SHP77 treated with DMSO at 0.1 percent for 48 hours (cell line): ENCODE measurements around the gene RASAL3.
A peak's percentile ranks its signal among the peaks of the same experiment; 100 is the strongest.

Experiments
- DNase-seq: peaks from one replicate; lab custom pipeline; 2025; lab: John Stamatoyannopoulos, UW

RASAL3 gene

DNA sequence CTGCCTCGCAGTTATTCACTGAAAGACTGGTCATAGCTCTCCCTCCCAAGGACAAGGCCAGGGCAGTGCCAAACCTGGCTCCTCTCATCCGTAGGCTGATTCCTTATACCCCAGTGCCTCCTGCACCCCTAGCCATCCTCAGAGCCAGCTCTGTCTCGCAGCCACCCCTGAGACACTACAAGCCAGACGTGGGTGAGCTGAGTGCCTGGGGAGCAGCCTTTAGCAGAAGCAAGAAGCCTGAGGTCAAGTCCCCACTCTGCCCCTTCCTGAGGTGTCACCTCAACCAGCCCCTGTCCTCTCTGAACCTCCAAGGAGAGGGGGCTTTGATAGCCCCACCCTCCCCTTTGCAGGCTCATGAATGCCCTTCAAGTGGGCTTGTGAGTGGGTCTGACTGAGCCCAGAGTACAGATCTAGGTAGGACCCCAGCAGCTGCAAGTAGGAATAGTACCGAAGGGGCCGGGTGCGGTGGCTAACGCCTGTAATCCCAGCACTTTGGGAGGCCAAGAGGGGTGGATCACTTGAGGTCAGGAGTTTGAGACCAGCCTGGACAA is 30.8 kb downstream of the RASAL3 start:
- no peak for DNase-seq

- peak; percentile 49 for DNase-seq
Observed at GRCh38 chr19:15432629-15433518, 31.5 kb downstream of the RASAL3 start.

DNA sequence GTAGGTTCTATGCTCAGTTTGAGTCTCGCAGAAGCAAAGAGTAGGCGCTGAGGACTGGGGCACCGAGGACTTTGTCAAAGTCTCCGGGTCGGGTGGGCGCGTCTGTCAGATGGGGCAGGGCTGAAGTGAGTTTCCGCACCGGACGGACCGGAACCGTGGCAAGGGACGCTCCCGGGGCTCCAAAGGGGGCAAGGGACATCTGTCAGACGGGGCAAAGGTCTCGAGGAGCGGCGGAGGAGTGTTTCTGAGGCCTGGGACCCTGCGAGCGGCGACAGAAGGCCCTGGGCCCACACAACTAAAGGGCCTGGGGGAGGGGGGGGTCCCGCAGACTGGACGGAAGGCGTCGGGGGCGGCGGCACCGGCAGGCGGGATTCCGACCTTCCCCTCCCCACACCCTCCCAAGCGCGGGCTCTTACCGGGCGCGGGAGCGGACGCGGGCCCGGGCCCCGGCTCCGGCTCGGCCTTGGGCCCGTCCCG is 32.3 kb downstream of the RASAL3 start:
- no peak for DNase-seq

DNA sequence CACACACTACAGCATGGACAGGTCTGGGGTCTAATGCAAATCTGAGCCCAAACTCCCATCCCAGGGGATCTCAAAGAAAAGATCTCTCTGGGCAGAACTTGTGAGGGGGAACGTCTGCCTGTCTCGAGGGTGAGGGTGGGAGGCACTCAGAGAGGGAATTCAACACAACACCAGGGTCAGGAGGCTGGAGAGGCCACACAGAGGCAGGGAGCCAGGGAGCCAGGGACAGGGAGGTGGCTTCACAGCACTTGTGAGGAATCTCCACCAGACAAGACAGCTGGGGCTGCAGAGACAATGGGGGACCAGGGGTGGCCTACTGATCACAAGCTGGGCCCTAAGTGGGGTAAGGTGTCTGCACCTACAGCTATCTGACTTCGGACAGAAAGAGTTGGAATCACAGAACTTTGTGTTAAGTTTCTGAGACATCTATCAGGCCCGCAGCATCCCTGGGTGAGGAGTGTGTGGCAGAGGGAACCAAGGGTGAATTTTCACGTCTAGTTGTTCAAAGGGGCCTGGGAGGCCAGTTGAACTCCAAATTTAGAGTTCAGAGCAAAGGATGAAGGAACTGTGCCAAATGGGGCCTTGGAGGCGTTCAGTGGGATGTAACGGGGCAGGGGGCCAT is 32.8 kb downstream of the RASAL3 start:
- DNase-seq = no peak

- no peak for DNase-seq
Observed at GRCh38 chr19:15430526-15431120, 33.7 kb downstream of the RASAL3 start.

DNA sequence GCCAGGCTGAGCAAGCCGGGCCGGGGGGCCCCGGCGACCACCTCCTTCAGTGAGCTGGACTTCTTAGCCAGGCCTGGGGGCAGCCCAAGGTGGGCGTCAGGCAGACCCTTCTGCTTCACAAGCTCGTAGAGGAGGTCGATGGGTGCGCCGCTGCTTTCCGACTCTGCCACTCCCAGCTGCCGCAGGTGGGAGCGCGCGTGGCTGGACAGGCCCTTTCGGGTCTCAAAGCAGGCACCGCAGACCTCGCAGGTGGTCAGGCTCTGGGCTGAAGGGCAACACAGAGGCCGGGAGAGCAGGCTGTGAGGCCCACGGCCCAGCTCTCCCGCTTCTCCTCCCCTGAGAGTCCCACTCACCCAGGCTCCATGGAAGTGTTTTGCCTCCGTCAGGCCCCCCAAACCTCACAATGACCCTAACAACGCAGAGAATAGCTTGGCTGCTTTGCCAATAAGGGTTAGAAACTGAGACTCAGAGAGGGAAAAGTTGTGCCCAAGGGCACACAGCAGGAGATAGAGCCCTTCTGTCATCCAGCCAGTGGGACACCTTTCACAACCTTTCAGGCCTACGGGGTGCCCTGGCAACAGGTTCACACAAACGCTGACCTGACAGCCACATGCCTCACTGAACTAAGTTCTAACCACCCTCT is 34.4 kb downstream of the RASAL3 start:
- DNase-seq = no peak

- no peak for DNase-seq
Observed at GRCh38 chr19:15428956-15429824, 35.2 kb downstream of the RASAL3 start.

GRCh38 chr19:15427991-15428471 is 36.3 kb downstream of the RASAL3 start:
- DNase-seq = no peak

DNA sequence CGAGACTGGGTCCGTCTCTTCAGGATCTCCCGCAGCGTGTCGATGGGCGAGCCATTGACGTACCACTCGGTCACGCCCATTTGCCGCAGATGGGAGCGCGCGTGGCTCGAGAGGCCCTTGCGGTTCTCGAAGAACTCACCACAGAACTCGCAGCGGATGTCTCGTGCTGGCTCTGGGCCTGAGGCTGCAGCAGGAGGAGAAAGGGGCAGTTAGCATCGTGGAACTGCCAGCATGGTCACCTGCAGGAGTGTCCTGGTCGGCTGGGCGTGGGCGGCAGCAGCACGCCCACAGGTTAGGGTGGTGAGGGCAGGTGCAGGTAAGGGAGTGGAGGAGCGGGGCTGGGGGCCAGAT is 37.0 kb downstream of the RASAL3 start:
- no peak for DNase-seq

GRCh38 chr19:15426485-15427349 is 37.6 kb downstream of the RASAL3 start:
- no peak for DNase-seq

GRCh38 chr19:15425321-15425950 is 38.9 kb downstream of the RASAL3 start:
- no peak for DNase-seq

- DNase-seq = no peak
Observed at GRCh38 chr19:15424692-15425272, 39.6 kb downstream of the RASAL3 start.

DNA sequence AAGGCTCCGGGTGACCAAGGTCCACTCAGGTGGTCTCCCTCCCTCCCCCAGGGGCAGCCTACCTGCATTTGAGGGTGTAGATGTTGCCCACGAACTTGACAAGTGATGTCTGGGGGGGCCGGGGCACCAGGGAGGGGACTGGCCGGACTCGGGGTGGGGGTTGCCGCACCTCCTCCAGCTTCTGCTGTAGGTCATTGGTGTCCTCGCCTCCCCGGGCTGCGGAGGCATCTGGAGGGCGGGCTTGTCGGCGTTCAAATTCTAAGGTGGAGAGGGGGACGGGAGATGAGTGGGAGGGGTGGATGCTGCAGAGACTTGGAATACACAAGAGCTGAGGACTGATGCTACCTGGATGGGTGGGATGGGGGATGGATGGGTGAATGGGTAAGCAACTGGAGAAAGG is 40.2 kb downstream of the RASAL3 start:
- DNase-seq = no peak

GRCh38 chr19:15423130-15423529 is 41.2 kb downstream of the RASAL3 start:
- DNase-seq = no peak

DNA sequence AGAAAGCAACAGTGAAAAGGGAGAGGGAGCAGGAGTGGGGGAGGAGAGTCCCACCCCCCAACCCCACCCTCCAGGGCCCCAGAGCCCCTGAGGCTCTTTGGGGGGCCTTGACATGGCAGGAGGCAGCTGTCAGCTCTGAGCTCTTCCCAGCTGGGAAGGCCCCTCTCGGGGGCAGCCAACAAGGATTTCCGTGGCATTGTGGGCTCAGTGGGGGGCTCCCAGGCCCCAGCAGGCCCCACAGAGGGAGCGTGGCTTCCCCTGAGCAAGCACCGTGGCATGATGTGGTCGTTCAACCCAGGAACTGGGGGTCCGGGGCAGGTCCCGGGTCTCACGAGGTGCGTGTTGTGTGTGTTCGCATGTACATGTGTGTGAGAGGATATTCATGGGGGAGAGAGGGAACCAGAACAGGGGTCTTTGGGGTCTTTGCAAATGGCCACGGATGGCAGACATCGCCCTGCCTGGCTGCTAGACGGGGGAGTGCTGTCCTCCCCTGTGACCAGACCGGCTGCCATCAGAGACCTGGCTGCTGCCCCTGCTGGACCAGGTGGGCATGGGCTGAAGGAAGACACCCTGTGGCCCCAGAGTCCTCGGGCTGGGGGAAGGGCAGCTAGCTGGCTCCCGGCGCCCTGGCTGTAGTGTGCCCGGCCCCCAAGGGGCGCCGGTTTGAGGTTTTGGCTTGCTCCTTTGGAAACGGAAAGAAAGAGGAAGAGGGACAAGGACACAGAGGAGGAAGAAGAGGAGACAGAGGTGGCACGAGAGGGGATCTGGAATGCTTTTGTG is 41.9 kb downstream of the RASAL3 start:
- DNase-seq = no peak

- DNase-seq = no peak
Observed at GRCh38 chr19:15421721-15422260, 42.6 kb downstream of the RASAL3 start.

- no peak for DNase-seq
Observed at GRCh38 chr19:15421136-15421695, 43.1 kb downstream of the RASAL3 start.
